Adrenal gland (tissue), 12 donors: ENCODE data around the gene SLF2. TPM values are rescaled to one million over a fixed set of nuclear protein-coding genes. Genes with fewer than 3 reads are reported as not detected.

ENCODE experiments used
- DNase-seq, 7 donors: peaks; one replicate each; pipeline ENCODE4 v3.0.0-alpha.2; 2019 to 2020
- H3K27ac ChIP-seq, 5 donors: fragments of 200-600 bp; sonication (generic) in 4 of 5; 1 replicate in 3 of 5; 2 replicates in 2 of 5; pipeline versions ENCODE4 v1.5.1 to v1.8.0; 2016 to 2020; ENCODE audit warnings: mild to moderate bottlenecking in 1 of 5
- H3K27me3 ChIP-seq: fragments of 200-600 bp; 2 replicates; pipeline ENCODE4 v1.8.0; 2021
- H3K36me3 ChIP-seq, 2 donors: fragments of 200-600 bp; replicated peaks in 1 of 2; 1 replicate in 1 of 2; 2 replicates in 1 of 2; pipeline versions ENCODE4 v1.5.1 to v1.8.0; 2018 to 2022
- H3K4me1 ChIP-seq, 2 donors: fragments of 200-600 bp; replicated peaks in 1 of 2; 1 replicate in 1 of 2; 2 replicates in 1 of 2; pipeline versions ENCODE4 v1.5.1 to v1.8.0; 2018 to 2021
- H3K4me3 ChIP-seq, 4 donors: fragments of 200-600 bp; sonication (generic) in 3 of 4; one replicate each; pipeline ENCODE4 v1.5.1; 2016 to 2018
- H3K9me3 ChIP-seq, 3 donors: fragments of 200-600 bp; sonication (generic) in 1 of 3; replicated peaks in 1 of 3; 1 replicate in 2 of 3; 2 replicates in 1 of 3; pipeline versions ENCODE4 v1.5.1 to v1.8.0; 2016 to 2021
- POLR2A ChIP-seq, 2 donors: fragments of 450-650 bp; IDR thresholded peaks; one replicate each; pipeline ENCODE4 v1.6.1; 2017; ENCODE audit warnings: antibody characterized with exemption in 2 of 2, mild to moderate bottlenecking in 2 of 2, moderate library complexity in 1 of 2
- WGBS, 4 donors: extraction: QIAGEN DNeasy Blood & Tissue Kit in 2 of 4; methylation state at CpG; one replicate each; pipeline versions ENCODE4 v1.1.5 to v1.1.7; 2013 to 2017; 5-methylcytosine and 5-hydroxymethylcytosine counted together
- intact Hi-C, 2 donors: fragments of 100-400 bp; cut with DNase I; formaldehyde crosslinking; loops; one replicate each; pipeline versions ENCODE4 v1.14.1 to v1.15.0; 2022 to 2023
- polyA plus RNA-seq, 3 donors: library from polyadenylated mRNA; stranded (reverse); fragments of 200-250 nt in 2 of 3; fragments of 350-450 nt in 1 of 3; fragmentation: Illumina TruSeq in 1 of 3; extraction: RNeasy Lipid Tissue Mini Kit (QIAGEN cat#74804) in 1 of 3; gene quantifications; one replicate each; pipeline ENCODE4 v1.2.3, GENCODE V29; 2013 to 2014
- total RNA-seq, 9 donors: library from RNA; depleted of rRNA in 4 of 9; stranded (reverse); fragments of >200 nt in 4 of 9; fragments of 120-200 nt in 1 of 9; fragmentation: NEBNext Ultra II Directional in 1 of 9; extraction: Animal tissue kit (Norgen Biotek cat#: 25700) in 1 of 9; gene quantifications; one replicate each; pipeline versions ENCODE4 v1.1.0 to v1.2.4, GENCODE V29; 2013 to 2023
- TF ChIP-seq, protein P1 (sequence below), 6 experiments: fragments of 450-650 bp in 4 of 6; fragments of 200-600 bp in 2 of 6; sonication (generic) in 1 of 6; IDR thresholded peaks; 1 replicate in 5 of 6; 2 replicates in 1 of 6; pipeline versions ENCODE4 v1.5.1 to v1.8.0; 2016 to 2021; ENCODE audit warnings: antibody characterized with exemption in 6 of 6, mild to moderate bottlenecking in 2 of 6, moderate library complexity in 1 of 6
- donor health status: healthy with polysubstance abuse.
- donor health status: Bipolar disorder and iron deficiency.
- donor health status: DM: yes; HTN: yes; CAD: no.
- donor health status: DM: no; HTN: no; CAD: no.
- donor health status: DM: no; HTN: no; CAD: no.
- donor health status: DM: yes; HTN: yes; CAD: no.

SLF2 gene
- total and polyA plus RNA-seq, 12 donors: 19.8 to 88.7 (median 35.8) TPM

- Histone ChIP-seq H3K27me3 (no peaks in the 10 kb centered on the region), H3K4me1 (peaks cover 16 to 26% of the 10 kb centered on the region in 2 donors), H3K9me3 (no peaks in the 10 kb centered on the region), H3K4me3 (no peak overlapping the region), H3K36me3 (peaks cover 0 to 45% of the 10 kb centered on the region in 2 donors), H3K27ac (no peak overlapping the region)
- TF ChIP-seq, protein P1, sequence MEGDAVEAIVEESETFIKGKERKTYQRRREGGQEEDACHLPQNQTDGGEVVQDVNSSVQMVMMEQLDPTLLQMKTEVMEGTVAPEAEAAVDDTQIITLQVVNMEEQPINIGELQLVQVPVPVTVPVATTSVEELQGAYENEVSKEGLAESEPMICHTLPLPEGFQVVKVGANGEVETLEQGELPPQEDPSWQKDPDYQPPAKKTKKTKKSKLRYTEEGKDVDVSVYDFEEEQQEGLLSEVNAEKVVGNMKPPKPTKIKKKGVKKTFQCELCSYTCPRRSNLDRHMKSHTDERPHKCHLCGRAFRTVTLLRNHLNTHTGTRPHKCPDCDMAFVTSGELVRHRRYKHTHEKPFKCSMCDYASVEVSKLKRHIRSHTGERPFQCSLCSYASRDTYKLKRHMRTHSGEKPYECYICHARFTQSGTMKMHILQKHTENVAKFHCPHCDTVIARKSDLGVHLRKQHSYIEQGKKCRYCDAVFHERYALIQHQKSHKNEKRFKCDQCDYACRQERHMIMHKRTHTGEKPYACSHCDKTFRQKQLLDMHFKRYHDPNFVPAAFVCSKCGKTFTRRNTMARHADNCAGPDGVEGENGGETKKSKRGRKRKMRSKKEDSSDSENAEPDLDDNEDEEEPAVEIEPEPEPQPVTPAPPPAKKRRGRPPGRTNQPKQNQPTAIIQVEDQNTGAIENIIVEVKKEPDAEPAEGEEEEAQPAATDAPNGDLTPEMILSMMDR (IDR thresholded peaks at IDR 0.05): no peak
- no peak for TF ChIP-seq POLR2A (IDR thresholded peaks at IDR 0.05)
- WGBS, 4 donors: 75 to 90% (median 88%) methylated on average over 9 to 13 of the region's 13 CpGs
- peak in 3 of 7 donors; percentile 11 to 43 (median 11) for DNase-seq
- intact Hi-C loops: no loop called here
These were observed 71.3 kb downstream of the SLF2 start for GRCh38 chr10:100983868-100984671.

DNA sequence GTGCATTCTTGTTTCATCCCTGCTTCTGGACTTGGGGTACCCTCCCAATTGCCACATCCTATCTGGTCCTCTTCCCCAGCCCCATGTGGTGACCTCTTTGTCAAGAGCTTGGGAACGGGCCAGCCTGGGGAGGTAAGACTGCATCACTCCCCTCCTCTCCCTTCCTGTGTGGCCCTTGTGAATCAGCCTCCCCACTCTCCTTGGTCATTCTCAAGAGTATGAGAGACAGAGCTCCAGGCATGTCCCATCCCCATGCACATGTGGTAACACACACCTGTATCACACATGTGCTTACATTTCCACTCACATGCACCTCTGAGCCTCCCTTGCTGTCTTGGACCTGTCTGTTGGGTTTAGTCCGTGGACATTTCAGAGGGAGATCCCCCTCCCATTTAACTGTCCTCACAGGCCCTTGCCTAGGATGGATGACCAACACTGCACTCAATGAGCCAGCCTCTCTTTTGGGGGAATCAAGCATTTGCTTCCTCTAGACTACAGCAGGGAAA is 72.0 kb downstream of the SLF2 start:
- peaks cover 0 to 39% of the 10 kb centered on the region in 2 donors for H3K36me3 ChIP-seq
- peak in 2 of 7 donors; percentile 11 to 46 for DNase-seq
- no peak overlapping the region for H3K4me3 ChIP-seq
- intact Hi-C loops: no loop called here
- H3K4me1 ChIP-seq: peaks cover 16 to 30% of the 10 kb centered on the region in 2 donors
- no peak for TF ChIP-seq POLR2A (IDR thresholded peaks at IDR 0.05)
- TF ChIP-seq, protein P1 (IDR thresholded peaks at IDR 0.05): no peak
- 76 to 93% (median 79%) methylated on average over 2 of the region's 2 CpGs for WGBS, 4 donors
- no peaks in the 10 kb centered on the region for H3K27me3 ChIP-seq
- no peaks in the 10 kb centered on the region for H3K9me3 ChIP-seq
- no peak overlapping the region for H3K27ac ChIP-seq

DNA sequence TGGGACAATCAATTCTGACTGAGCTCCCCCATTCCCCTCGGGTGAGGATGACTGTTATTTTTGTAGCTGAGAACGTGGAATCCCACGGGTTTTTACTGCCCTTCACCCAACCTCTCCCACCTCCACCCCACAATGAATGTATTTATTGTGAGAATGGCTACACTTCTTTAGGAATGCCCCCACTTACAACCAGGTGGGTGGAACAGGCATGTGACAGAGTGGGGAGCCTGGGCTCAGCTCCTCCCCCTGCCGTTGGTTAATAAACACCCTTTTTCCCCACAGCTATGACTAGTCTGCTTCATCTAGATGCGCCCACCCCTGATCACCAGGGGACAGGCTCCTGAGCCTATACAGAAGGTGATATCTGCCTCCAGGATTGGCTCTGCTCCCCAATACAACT is 72.6 kb downstream of the SLF2 start:
- intact Hi-C loops: no loop called here
- 68 to 74% (median 70%) methylated on average over 5 of the region's 5 CpGs for WGBS, 4 donors
- DNase-seq: peak in 1 of 7 donors; percentile 9
- H3K27ac ChIP-seq: no peak overlapping the region
- no peaks in the 10 kb centered on the region for H3K9me3 ChIP-seq
- peaks cover 0 to 39% of the 10 kb centered on the region in 2 donors for H3K36me3 ChIP-seq
- H3K4me3 ChIP-seq: no peak overlapping the region
- H3K27me3 ChIP-seq: no peaks in the 10 kb centered on the region
- peaks cover 16 to 30% of the 10 kb centered on the region in 2 donors for H3K4me1 ChIP-seq
- no peak for TF ChIP-seq POLR2A (IDR thresholded peaks at IDR 0.05)
- TF ChIP-seq, protein P1 (IDR thresholded peaks at IDR 0.05): no peak

DNA sequence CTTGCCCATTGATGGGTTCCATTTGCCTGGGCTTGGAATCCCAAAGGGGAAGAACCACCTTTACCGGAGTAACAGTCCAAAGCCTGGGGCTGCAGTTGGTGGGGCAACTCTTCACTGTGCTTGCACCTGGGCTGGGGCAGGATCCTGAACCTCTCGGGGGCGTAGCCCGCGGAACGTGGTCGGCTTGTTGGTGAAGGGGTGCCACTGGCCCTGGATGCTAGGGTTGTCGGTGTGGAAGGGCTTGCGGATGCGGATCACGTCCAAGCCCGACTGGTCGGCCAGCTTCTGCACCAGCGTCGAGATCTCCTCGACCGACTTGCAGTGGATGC is 73.8 kb downstream of the SLF2 start:
- WGBS, 4 donors: 0 to 14% (median 10%) methylated on average over 2 to 17 of the region's 17 CpGs
- Histone ChIP-seq H3K9me3 (no peaks in the 10 kb centered on the region), H3K36me3 (peaks cover 0 to 39% of the 10 kb centered on the region in 2 donors), H3K27ac (peak overlapping the region in 1 of 5 donors; percentile 83), H3K4me3 (peak overlapping the region in 3 of 4 donors; percentile 10 to 75 (median 74)), H3K4me1 (peaks cover 16 to 30% of the 10 kb centered on the region in 2 donors), H3K27me3 (no peaks in the 10 kb centered on the region)
- DNase-seq: peak in 1 of 7 donors; percentile 14
- intact Hi-C loops: no loop called here
- TF ChIP-seq, protein P1 (IDR thresholded peaks at IDR 0.05): no peak
